HG03060 (cell line): ENCODE data around the gene KIF16B.

Experiments used
- ATAC-seq: cut with Tn5 transposase; IDR thresholded peaks from one replicate; pipeline ENCODE4 v1.9.1; 2021; ENCODE audit warnings: low read depth, moderate number of reproducible peaks; ENCODE audit not compliant: unreplicated experiment

The KIF16B gene

DNA sequence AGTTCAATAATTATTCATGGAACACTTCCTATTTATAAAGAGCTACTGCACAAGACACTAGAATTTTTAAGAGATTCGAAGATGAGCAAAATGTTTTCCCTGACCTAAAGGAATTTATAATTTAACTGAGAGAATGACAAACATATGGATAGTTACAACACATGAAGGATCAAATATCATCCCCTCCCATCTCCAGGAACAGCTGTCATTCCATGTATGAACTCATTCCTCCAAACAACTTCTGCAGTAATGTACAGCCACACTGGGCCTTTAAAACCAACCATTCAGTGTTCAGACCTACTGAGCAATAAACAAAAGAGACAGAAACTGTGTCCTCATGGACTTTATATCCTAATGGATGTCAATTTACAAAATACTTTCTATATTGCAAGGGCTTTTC, 87.8 kb downstream of the KIF16B start:
- ATAC-seq = no peak

DNA sequence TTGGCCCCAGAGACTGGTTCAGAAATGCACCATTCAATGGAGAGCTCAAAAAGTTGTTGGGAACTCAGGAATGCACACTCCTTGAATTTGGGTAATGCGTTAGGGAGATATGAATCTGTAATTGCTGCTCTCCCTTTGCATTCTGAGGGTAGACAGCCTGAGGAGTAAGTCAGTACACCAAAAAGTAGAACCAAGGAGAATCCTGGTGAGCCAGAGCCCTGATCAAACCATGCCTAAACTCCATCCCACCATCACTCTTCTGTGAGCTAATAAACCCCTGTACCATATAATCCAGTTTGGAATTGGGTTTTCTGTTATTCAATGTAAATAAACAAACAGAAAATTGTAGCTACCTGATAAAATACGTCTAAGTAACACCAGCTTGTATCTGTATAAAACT, 90.2 kb downstream of the KIF16B start:
- ATAC-seq = no peak

DNA sequence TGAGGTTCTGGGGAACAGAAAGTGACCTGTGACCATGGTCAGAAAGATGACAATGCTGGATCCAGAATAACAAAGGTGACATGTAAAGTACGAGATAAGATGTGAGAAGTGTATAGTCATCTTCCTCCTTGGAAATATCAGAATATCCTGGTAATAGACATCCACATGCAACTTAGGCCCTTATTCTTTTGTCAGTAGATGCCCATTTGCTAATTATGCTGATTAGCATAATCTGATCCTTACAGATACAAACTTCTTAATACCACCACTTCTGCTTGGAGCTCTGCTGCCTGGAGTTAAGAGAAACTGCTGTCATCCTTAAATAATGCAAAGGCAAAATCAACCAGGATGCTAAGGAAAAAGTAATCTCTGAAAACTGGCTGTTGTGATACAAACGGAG, 91.3 kb downstream of the KIF16B start:
- no peak for ATAC-seq

DNA sequence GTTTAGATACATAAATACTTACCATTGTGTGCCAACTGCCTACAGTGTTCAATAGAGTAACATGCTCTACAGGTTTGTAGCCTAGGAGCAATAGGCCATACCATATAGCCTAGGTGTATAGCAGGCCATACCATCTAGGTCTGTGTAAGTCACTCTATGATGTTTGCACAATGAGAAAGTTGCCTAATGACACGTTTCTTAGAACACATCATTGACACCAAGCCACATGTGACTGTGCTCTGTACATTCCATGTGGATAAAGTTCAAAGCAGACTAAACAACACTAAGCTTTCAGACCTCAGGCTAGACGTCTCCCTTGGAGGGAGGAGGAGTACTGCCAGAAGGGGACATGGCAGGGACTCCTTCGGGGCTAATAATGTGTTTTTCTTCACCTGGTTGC, 93.6 kb downstream of the KIF16B start:
- no peak for ATAC-seq

DNA sequence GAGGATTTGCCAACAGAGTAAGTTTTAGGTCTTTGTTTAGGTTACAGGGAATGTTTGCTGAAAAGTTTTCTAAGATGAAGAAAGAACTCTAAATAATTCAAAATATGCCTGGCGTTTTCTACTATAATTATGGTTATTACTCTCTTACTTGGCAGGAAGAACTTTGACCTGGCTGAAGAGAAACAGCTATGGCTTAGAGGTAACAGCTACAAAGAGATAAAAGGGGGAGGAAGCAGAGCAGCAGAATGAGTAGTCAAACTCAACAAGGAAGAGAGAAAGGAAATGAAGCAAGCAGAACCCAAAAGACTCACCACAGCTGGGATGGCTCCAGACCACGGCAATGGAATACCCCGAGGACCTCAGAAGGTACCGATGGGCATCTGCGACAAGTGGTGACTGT, 95.6 kb downstream of the KIF16B start:
- ATAC-seq = no peak

DNA sequence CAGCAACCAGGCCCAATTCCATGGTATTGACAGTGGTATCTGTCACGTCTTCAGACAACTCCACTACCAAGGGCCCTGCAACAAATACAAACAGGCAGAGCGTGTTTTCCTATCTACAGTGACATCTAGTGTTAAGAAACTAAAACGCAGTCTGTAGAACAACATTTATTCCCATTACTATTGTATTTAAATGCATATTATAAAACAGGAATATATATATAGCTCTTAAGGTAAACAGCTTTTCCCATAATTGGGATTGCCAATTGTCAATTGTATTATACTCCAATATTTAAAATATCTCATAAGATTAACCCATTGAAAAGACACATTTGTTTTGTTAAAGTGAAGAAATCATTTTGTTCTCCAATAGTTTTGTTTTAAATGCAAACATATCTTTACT, 97.2 kb downstream of the KIF16B start:
- no peak for ATAC-seq

DNA sequence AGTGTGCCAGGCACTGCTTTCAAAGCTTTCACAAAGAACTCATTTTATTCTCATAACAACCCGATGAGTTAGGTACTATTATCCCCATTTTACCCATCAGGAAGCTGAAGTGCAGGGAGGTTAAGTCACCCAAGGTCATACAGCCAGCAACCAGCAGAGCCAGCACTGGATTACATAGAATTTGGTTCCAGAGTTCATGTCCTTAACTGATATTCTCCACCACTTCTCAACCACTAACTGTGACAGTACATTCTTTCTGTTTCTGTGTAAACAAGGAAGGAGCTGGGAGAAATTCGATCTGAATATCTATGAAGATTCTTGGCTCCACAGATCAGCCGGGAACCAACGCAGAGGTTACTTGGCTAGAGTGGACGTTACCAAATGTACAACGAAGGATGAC, 98.0 kb downstream of the KIF16B start:
- ATAC-seq = no peak

DNA sequence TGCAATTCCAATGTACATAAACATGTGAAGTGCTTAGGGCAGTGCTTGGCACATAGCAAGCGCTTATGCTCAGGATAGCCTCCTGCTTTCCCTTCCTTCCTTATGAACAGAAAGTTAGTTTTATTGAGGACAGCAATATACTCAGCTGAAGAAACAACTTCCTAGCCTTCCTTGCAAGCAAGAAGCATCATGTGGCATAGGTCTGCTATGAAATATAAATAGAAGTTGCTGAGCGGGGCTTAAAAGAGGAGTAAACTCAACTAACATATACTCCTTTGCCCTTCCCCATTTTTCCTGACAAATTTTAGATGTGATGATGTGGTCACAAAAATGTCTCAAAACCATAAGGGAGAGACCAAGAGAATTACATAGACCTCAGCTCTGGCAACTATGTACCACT, 98.9 kb downstream of the KIF16B start:
- ATAC-seq = no peak

- no peak for ATAC-seq
Measured at GRCh38 chr20:16472045-16472872, 101.0 kb downstream of the KIF16B start.

DNA sequence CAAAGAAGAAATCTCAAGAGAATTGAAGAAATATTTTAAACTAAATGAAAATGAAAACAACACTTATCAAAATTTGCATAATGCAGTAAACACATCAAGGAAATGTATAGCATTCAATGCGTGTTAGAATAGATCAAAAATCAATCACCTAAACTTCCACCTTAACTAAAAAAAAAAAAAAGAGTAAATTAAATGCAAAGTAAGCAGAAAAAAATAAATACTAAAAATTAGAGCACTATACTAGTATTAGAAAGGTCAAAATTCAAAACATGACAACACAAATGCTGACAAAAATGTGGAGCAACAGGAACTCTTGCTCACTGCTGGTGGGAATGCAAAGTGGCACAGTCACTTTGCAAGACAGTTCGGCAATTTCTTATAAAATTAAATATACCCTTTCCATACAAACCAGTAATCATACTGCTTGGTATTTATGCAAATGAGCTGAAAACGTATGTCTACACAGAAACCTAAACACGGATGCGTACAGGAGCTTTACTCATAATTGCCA, 103.8 kb downstream of the KIF16B start:
- no peak for ATAC-seq

- no peak for ATAC-seq
Measured at GRCh38 chr20:16462711-16463110, 110.5 kb downstream of the KIF16B start.

- ATAC-seq = no peak
Measured at GRCh38 chr20:16459019-16459700, 114.1 kb downstream of the KIF16B start.

DNA sequence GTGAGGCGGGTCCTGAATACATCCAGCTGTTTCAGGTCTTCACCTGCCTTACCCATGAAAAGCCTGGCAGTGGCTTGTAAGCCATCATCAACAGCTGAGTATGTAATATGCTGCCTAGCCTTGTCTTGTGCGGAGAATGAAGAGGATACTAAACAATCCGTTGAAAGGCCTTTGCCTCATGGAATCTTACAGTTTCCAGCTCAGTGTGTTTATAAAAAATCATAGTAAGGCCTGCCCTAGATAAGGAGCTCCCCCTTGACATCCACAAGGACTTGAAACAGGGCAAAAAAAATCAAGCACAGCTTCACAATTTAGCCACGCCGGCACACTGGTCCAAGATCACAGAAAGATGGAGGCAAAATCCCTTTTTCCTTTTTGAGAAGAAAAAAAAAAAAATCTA, 115.7 kb downstream of the KIF16B start:
- ATAC-seq = no peak

GRCh38 chr20:16455324-16455723, 117.9 kb downstream of the KIF16B start:
- ATAC-seq = no peak

GRCh38 chr20:16451982-16452381, 121.3 kb downstream of the KIF16B start:
- ATAC-seq = no peak

DNA sequence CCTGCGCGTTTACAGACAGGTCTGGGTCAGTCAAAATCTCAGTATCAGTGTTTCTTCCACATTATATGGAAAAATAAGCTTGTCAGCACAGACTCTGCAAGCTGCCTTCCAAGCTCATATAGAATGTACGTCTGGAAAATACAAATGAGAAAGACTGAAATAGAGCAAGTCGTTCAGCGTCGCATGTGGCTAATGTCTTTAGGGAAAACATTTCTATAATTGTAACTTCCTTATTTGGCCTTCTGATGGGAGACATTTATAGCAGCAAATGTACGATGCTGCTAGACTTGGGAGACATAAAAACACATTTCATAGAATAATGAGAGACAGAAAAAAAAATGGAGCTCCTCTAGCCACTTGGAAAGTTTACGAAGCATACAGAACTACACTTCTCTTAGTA, 122.2 kb downstream of the KIF16B start:
- no peak for ATAC-seq

GRCh38 chr20:16446991-16447390, 126.3 kb downstream of the KIF16B start:
- no peak for ATAC-seq

- ATAC-seq = no peak
Measured at GRCh38 chr20:16446246-16446645, 127.0 kb downstream of the KIF16B start.

DNA sequence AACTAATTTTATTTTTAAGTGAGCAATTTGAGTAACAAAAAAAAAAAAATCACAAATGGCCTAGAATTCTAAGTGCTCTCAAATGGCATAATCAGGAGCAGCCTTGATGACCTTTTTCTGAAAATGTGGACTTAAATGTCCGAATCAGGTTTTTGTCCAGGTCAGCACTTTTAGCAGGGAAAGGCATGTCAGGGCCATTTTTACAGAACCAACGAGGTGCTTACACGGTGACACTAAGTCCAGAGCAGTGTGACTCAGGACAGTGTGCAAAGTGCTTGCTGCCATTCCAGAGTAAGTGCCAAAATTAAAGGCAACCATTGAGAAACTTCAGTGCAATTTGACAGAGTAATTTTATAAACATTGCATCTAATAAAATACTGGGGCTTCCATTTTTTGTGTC, 127.8 kb downstream of the KIF16B start:
- ATAC-seq = no peak

GRCh38 chr20:16444057-16444777, 129.0 kb downstream of the KIF16B start:
- ATAC-seq = no peak

GRCh38 chr20:16441546-16442164, 131.6 kb downstream of the KIF16B start:
- no peak for ATAC-seq
